ENCODE measurements around the gene BRD3OS. TPM values are rescaled to one million over a fixed set of nuclear protein-coding genes. Genes with fewer than 3 reads are reported as not detected.

The BRD3OS gene
- total and polyA plus RNA-seq, 2 of the 4 experiments (the other 2 are of a cell fraction), result 15.8 to 20.7 TPM

GRCh38 chr9:134005381-134005780 is 19.9 kb upstream of the BRD3OS start:
- POLR2A ChIA-PET (ENCODE audit: unreplicated experiment), result no interaction called here
- no peak overlapping the region for H3K27ac ChIP-seq (ENCODE audit: insufficient read depth, low read length)
- no peak overlapping the region for H2BK15ac ChIP-seq (ENCODE audit: low read depth, low read length)
- no peak overlapping the region for H4K91ac ChIP-seq (ENCODE audit: insufficient read depth, low read depth, low read length)
- H3K23ac ChIP-seq (ENCODE audit: low read depth, low read length), result no peak overlapping the region
- no peaks in the 10 kb centered on the region for H3K79me1 ChIP-seq (ENCODE audit: low read depth in 1 of 2, low read length in 2 of 2)
- no peak overlapping the region for H2BK120ac ChIP-seq (ENCODE audit: low read depth, low read length)
- dilution Hi-C loops (cut with HindIII; ENCODE audit: low sequenced_read_pairs, unreplicated experiment), result loop anchor here (25.0 kb wide), 1 partner anchor 218 kb away; no protein-coding TSS in a partner anchor
- no peak overlapping the region for H2BK5ac ChIP-seq (ENCODE audit: low read depth, low read length, poor library complexity, severe bottlenecking)
- ATAC-seq (ENCODE audit: low read depth) (no peak), DNase-seq (no peak)
- peaks cover 6% of the 10 kb centered on the region; the same call in 1 of the 2 replicates for H3K27me3 ChIP-seq (ENCODE audit: control insufficient read depth, insufficient read depth, low read length)
- H3K4me1 ChIP-seq (ENCODE audit: control insufficient read depth, insufficient read depth, low read length), result no peaks in the 10 kb centered on the region; the same call in 1 of the 2 replicates
- intact Hi-C loops (cut with micrococcal nuclease), result no loop called here
- no peak overlapping the region for H3K14ac ChIP-seq (replicated peaks; ENCODE audit: low read depth, low read length)
- H3K4me3 ChIP-seq (ENCODE audit: insufficient read depth, low read depth, low read length), result no peak overlapping the region
- no peak overlapping the region for H2AFZ ChIP-seq (replicated peaks; ENCODE audit: low read length, poor library complexity)
- no peak overlapping the region for H3K4ac ChIP-seq (ENCODE audit: low read depth, low read length)
- no peaks in the 10 kb centered on the region for H4K20me1 ChIP-seq (ENCODE audit: insufficient read depth, low read length)
- 80% methylated on average over 1 of the region's 8 CpGs; no CpG with 5 or more reads in 1 of the 2 experiments for WGBS, 2 experiments (ENCODE audit: extremely low coverage in 2 of 2, insufficient read length in 1 of 2)
- no peak overlapping the region for H2AK5ac ChIP-seq (ENCODE audit: low read depth, low read length)
- H3K18ac ChIP-seq (ENCODE audit: low read depth, low read length), result no peak overlapping the region
- H3K9me3 ChIP-seq (ENCODE audit: control insufficient read depth, insufficient read depth, low read length), result no peaks in the 10 kb centered on the region
- no peak overlapping the region for H2AK9ac ChIP-seq (replicated peaks; ENCODE audit: low read depth, low read length, poor library complexity)
- no peaks in the 10 kb centered on the region for H3K36me3 ChIP-seq (ENCODE audit: control insufficient read depth, insufficient read depth, low read length)
- no peak overlapping the region for H4K5ac ChIP-seq (ENCODE audit: low read depth, low read length)
- TF ChIP-seq NFE2L2 (IDR thresholded peaks at IDR 0.05; ENCODE audit: low read depth, low read length) (no peak), ELK1 (IDR thresholded peaks at IDR 0.05; ENCODE audit: borderline replicate concordance, low read depth, low read length) (no peak), MAZ (IDR thresholded peaks at IDR 0.05; ENCODE audit: borderline replicate concordance, low read depth, low read length) (no peak), SMC3 (IDR thresholded peaks at IDR 0.05; ENCODE audit: low read depth, low read length) (no peak), CTCF (conservative IDR thresholded peaks at IDR 0.05; ENCODE audit: low read depth, low read length) (no peak), BHLHE40 (IDR thresholded peaks at IDR 0.05; ENCODE audit: low read depth, low read length) (no peak), POLR2A (IDR thresholded peaks at IDR 0.05; ENCODE audit: low read depth, low read length) (no peak), CEBPB (IDR thresholded peaks at IDR 0.05; ENCODE audit: low read depth, low read length) (no peak)
- no peak overlapping the region for H2BK20ac ChIP-seq (ENCODE audit: low read depth, low read length)
- CTCF ChIA-PET, result interaction anchor here (0.7 kb wide), 1 partner anchor 200 kb away, joined by 3 read pairs; no protein-coding TSS in a partner anchor
- no TSS peak for BruUV-seq (replicated peaks)
- no peak overlapping the region for H4K8ac ChIP-seq (ENCODE audit: low read depth in 2 of 2, low read length in 2 of 2)
- no peak overlapping the region for H3K4me2 ChIP-seq (ENCODE audit: low read depth, low read length)
- no peaks in the 10 kb centered on the region; the same call in 1 of the 2 replicates for H3K9me1 ChIP-seq (ENCODE audit: insufficient read depth, low read length)
- in situ Hi-C loops (cut with MboI; ENCODE audit: low sequenced_read_pairs), result no loop called here
- no peak overlapping the region for H3K9ac ChIP-seq (ENCODE audit: low read depth, low read length)
- H3K56ac ChIP-seq (ENCODE audit: extremely low read depth, insufficient read depth, low read length), result no peak overlapping the region
